ENCODE data around the gene DSCAML1.

The DSCAML1 gene

GRCh38 chr11:117627259-117627658, 169.8 kb downstream of the DSCAML1 start:
- H3F3A ChIP-seq (ENCODE audit: insufficient read depth, low read length), result no peaks in the 10 kb centered on the region
- H3K9me2 ChIP-seq (ENCODE audit: low read depth, low read length), result no peaks in the 10 kb centered on the region
- no peak overlapping the region for H3K27ac ChIP-seq (ENCODE audit: low read depth, low read length, poor library complexity, severe bottlenecking)
- H3K9ac ChIP-seq (ENCODE audit: low read length), result no peak overlapping the region
- no peaks in the 10 kb centered on the region for H3K4me1 ChIP-seq (ENCODE audit: insufficient read depth, low read length, severe bottlenecking)
- no peaks in the 10 kb centered on the region for H3K79me2 ChIP-seq (ENCODE audit: insufficient read depth, low read length)
- H2AFZ ChIP-seq (ENCODE audit: low read length), result no peak overlapping the region
- no peaks in the 10 kb centered on the region for H3K27me3 ChIP-seq (ENCODE audit: insufficient read depth, low read length)
- H3K9me3 ChIP-seq (ENCODE audit: low read length), result no peaks in the 10 kb centered on the region
- H3K4me3 ChIP-seq (ENCODE audit: low read depth, low read length, poor library complexity, severe bottlenecking), result no peak overlapping the region
- TF ChIP-seq EZH2 (IDR thresholded peaks at IDR 0.05; ENCODE audit: borderline replicate concordance, low read length), result no peak
- no peak for TF ChIP-seq CTCF (IDR thresholded peaks at IDR 0.05; ENCODE audit: low read length)
- no peaks in the 10 kb centered on the region for H3K36me3 ChIP-seq (ENCODE audit: insufficient read depth, low read length)
- no peaks in the 10 kb centered on the region for H4K20me1 ChIP-seq (ENCODE audit: insufficient read depth, low read length)
- no peak overlapping the region for H3K4me2 ChIP-seq (ENCODE audit: low read length)

GRCh38 chr11:117626576-117626975, 170.4 kb downstream of the DSCAML1 start:
- H3K79me2 ChIP-seq (ENCODE audit: insufficient read depth, low read length), result no peaks in the 10 kb centered on the region
- no peak overlapping the region for H3K4me2 ChIP-seq (ENCODE audit: low read length)
- no peaks in the 10 kb centered on the region for H3F3A ChIP-seq (ENCODE audit: insufficient read depth, low read length)
- H3K27ac ChIP-seq (ENCODE audit: low read depth, low read length, poor library complexity, severe bottlenecking), result no peak overlapping the region
- TF ChIP-seq CTCF (IDR thresholded peaks at IDR 0.05; ENCODE audit: low read length) (no peak), EZH2 (IDR thresholded peaks at IDR 0.05; ENCODE audit: borderline replicate concordance, low read length) (no peak)
- no peaks in the 10 kb centered on the region for H3K4me1 ChIP-seq (ENCODE audit: insufficient read depth, low read length, severe bottlenecking)
- H3K4me3 ChIP-seq (ENCODE audit: low read depth, low read length, poor library complexity, severe bottlenecking), result no peak overlapping the region
- no peaks in the 10 kb centered on the region for H3K36me3 ChIP-seq (ENCODE audit: insufficient read depth, low read length)
- H3K9me2 ChIP-seq (ENCODE audit: low read depth, low read length), result no peaks in the 10 kb centered on the region
- no peaks in the 10 kb centered on the region for H3K27me3 ChIP-seq (ENCODE audit: insufficient read depth, low read length)
- H2AFZ ChIP-seq (ENCODE audit: low read length), result no peak overlapping the region
- H3K9ac ChIP-seq (ENCODE audit: low read length), result no peak overlapping the region
- no peaks in the 10 kb centered on the region for H3K9me3 ChIP-seq (ENCODE audit: low read length)
- no peaks in the 10 kb centered on the region for H4K20me1 ChIP-seq (ENCODE audit: insufficient read depth, low read length)

- H3K79me2 ChIP-seq (ENCODE audit: insufficient read depth, low read length), result no peaks in the 10 kb centered on the region
- H3K4me1 ChIP-seq (ENCODE audit: insufficient read depth, low read length, severe bottlenecking), result no peaks in the 10 kb centered on the region
- no peak overlapping the region for H2AFZ ChIP-seq (ENCODE audit: low read length)
- no peak overlapping the region for H3K4me3 ChIP-seq (ENCODE audit: low read depth, low read length, poor library complexity, severe bottlenecking)
- no peak overlapping the region for H3K9ac ChIP-seq (ENCODE audit: low read length)
- TF ChIP-seq EZH2 (IDR thresholded peaks at IDR 0.05; ENCODE audit: borderline replicate concordance, low read length) (no peak), CTCF (IDR thresholded peaks at IDR 0.05; ENCODE audit: low read length) (no peak)
- H3F3A ChIP-seq (ENCODE audit: insufficient read depth, low read length), result no peaks in the 10 kb centered on the region
- H3K9me2 ChIP-seq (ENCODE audit: low read depth, low read length), result no peaks in the 10 kb centered on the region
- no peaks in the 10 kb centered on the region for H3K9me3 ChIP-seq (ENCODE audit: low read length)
- H4K20me1 ChIP-seq (ENCODE audit: insufficient read depth, low read length), result no peaks in the 10 kb centered on the region
- no peaks in the 10 kb centered on the region for H3K36me3 ChIP-seq (ENCODE audit: insufficient read depth, low read length)
- H3K27me3 ChIP-seq (ENCODE audit: insufficient read depth, low read length), result no peaks in the 10 kb centered on the region
- H3K4me2 ChIP-seq (ENCODE audit: low read length), result no peak overlapping the region
- H3K27ac ChIP-seq (ENCODE audit: low read depth, low read length, poor library complexity, severe bottlenecking), result no peak overlapping the region
Observed at GRCh38 chr11:117625237-117625636, 171.8 kb downstream of the DSCAML1 start.

Data from OCI-LY1 (cell line).